Measurements from ENCODE around the gene MPPE1.

The MPPE1 gene

DNA sequence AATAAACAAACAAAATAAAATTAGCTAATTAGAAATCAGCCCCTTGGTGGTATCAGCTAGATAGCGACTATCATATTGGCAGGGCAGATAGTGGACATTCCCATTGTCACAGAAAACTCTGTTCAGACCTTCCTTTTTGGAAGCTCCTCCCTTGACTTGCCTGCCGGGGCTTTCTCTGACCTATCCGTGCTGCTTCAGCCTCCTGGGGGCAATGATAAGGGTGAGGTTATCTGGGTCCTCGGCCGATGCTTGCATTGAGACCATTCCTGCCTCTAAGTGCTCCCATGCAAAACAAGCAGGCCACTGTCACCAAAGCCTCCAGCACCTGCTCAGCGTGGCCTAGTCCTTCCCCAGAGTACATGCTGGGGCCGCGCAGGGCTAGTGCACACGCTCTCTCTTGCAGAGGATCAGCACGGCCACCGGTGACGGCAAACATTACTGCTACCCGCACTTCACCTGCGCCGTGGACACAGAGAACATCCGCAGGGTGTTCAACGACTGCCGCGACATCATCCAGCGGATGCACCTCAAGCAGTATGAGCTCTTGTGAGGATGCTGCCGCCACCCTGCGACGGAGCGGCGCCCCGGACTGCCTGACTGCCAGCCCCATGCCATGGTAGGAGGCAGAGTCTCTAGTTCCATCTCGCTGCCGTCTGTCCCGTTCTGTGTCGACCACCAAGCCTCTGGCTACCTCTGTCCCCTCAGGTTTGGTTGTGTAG is 27.4 kb downstream of the MPPE1 start:
- H3K4me3 ChIP-seq = no peak overlapping the region
- no peak for DNase-seq (ENCODE audit: low spot score)
- H3K27ac ChIP-seq = no peak overlapping the region
- TF ChIP-seq, protein P1, sequence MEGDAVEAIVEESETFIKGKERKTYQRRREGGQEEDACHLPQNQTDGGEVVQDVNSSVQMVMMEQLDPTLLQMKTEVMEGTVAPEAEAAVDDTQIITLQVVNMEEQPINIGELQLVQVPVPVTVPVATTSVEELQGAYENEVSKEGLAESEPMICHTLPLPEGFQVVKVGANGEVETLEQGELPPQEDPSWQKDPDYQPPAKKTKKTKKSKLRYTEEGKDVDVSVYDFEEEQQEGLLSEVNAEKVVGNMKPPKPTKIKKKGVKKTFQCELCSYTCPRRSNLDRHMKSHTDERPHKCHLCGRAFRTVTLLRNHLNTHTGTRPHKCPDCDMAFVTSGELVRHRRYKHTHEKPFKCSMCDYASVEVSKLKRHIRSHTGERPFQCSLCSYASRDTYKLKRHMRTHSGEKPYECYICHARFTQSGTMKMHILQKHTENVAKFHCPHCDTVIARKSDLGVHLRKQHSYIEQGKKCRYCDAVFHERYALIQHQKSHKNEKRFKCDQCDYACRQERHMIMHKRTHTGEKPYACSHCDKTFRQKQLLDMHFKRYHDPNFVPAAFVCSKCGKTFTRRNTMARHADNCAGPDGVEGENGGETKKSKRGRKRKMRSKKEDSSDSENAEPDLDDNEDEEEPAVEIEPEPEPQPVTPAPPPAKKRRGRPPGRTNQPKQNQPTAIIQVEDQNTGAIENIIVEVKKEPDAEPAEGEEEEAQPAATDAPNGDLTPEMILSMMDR (IDR thresholded peaks at IDR 0.05) = no peak

DNA sequence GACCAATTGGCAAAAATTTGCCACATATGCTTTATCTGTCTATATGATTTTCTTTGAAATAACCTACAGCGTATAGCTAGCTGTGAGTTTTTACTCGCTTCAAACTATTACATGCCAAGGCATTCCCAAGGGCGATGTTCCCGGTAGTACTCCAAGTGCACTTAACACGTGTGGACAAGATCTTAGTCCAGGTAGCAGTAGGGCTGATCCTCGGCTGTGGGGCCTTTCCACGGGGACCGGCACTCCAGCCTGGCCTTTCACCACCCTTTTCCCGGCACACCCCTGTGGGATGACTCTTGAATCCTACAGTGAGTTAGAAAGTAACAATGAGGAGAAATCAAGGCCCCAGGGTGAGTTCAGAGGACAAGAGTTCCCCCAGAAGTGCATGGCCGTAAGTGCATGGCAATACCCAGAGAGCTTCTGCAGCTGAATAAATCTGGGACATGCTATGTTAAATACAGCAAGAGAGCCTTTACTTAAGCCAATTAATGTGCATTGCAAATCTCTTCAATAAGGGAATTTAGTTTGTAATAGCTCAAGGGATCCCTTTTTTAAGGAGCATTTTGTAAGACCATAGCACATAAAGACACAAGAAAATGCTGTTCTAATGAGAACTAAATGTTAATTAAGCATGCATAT is 30.5 kb downstream of the MPPE1 start:
- DNase-seq (ENCODE audit: low spot score) = no peak
- Histone ChIP-seq H3K27ac (no peak overlapping the region), H3K4me3 (no peak overlapping the region)
- TF ChIP-seq, protein P1 (IDR thresholded peaks at IDR 0.05) = no peak

DNA sequence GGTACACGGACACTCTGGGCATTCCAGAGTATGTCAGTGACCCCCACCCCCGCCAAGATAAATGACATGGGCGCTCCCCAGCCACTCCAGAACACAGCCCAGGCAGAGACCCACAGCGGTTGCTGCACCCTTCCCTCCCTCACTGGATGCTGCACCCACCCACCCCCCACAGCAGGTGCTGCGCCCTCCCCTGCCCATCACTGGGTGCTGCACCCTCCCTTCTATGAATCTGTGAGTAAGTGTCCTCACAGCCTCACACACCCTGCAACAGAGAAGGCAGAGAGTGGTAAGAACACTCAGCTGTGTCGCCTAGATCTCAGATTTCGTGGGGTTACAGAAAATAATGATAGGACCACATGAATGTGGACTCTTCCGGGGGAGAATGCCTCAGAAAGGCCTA is 33.4 kb downstream of the MPPE1 start:
- no peak for DNase-seq (ENCODE audit: low spot score)
- Histone ChIP-seq H3K27ac (no peak overlapping the region), H3K4me3 (no peak overlapping the region)
- TF ChIP-seq, protein P1 (IDR thresholded peaks at IDR 0.05) = no peak

DNA sequence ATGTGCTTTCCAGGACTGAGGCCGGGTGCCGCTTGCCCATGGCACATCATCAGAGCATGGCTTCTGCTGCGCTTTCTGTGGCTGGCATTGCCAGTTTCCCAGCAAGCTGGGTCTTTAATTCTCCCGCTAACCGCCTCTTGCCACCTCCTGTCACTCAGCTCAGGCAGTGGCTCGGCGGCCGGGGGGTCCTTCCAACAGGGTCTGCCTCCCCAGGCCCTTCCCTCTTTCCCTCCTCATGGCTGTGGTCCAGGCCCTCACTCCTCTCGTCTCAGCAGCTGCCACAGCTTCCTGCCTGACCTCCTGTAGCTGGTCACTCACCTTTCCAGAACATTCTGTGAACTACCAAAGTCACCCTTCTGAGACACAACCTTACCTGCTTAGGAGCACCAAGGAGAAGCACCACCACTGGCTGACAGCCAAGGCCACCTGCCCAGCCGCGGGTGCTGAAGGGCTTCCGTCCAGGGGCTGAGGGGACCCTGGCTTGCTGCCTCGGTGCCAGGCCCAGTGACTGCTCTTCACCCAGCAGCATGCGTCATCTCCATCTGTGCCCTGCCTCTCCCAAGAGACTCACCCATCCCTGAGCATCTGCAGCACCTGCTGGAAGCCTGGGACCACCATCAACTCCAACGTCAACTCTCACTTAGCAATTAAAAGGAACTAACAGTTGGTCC is 34.3 kb downstream of the MPPE1 start:
- no peak for DNase-seq (ENCODE audit: low spot score)
- Histone ChIP-seq H3K27ac (no peak overlapping the region), H3K4me3 (no peak overlapping the region)
- TF ChIP-seq, protein P1 (IDR thresholded peaks at IDR 0.05) = no peak

DNA sequence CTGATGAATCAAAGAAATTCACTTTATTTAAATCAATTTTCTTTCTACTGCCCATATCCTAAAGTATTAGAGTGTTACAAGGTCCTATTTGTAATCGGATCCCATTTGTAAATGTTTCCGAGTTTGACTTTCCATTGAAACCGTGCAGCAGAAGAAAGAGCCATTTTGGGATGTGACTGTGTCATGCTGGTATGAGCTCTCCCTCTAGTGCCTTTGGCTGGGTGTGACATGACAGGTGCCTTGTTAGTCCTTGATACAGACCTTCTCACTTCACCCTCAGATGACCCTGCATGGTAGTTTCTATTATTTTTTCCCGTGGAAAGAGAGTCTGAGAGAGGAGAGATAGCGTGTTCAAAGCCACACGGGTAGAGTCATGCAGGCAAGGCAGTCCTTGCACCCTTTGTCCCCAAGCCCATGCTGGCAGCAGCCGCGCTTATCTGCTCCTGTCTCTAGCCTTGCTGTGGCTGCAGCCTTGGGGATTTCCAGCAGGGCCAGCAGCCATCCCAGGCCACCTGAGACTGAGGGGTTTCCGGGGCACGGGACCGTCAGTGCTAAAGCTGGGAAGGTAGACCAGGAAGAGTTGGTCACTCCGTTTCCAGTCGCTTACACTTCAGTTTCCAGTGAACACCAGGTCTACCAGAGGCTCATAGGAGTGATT is 35.5 kb downstream of the MPPE1 start:
- H3K27ac ChIP-seq = no peak overlapping the region
- TF ChIP-seq, protein P1 (IDR thresholded peaks at IDR 0.05) = no peak
- H3K4me3 ChIP-seq = no peak overlapping the region
- DNase-seq (ENCODE audit: low spot score) = no peak

DNA sequence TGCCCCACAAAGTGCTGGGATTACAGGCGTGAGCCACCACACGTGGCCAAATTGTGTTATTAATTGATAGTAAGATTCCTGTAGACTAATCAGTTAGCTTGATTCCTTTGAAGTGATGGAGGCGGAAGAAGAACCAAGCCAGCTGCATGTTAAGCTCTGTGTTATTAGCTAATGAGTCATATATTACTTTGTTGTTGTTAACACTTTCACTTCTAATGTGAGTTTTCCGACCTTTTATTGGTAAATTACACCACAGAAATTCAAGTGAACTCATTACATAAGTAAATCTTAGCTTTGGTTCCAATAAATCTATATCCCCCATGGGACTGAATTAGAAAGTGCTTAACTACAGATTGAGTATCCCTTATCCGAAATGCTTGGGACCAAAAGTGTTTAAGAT is 36.6 kb downstream of the MPPE1 start:
- TF ChIP-seq, protein P1 (IDR thresholded peaks at IDR 0.05) = no peak
- no peak overlapping the region for H3K4me3 ChIP-seq
- no peak overlapping the region for H3K27ac ChIP-seq
- DNase-seq (ENCODE audit: low spot score) = no peak

Data from coronary artery (tissue), 2 donors.